GM18507 (cell line): ENCODE measurements around the gene FFAR3.
A peak's percentile ranks its signal among the peaks of the same experiment; 100 is the strongest.

Experiments used
- DNase-seq: peaks from one replicate; pipeline ENCODE4 v3.0.0; 2011; ENCODE audit warnings: low read depth; ENCODE audit not compliant: insufficient read length; ENCODE audit errors: extremely low spot score
- FAIRE-seq: peaks from 2 replicates; lab custom pipeline; 2011; peaks lifted over from hg19 to GRCh38; lab: Jason Lieb, UNC

The FFAR3 gene

DNA sequence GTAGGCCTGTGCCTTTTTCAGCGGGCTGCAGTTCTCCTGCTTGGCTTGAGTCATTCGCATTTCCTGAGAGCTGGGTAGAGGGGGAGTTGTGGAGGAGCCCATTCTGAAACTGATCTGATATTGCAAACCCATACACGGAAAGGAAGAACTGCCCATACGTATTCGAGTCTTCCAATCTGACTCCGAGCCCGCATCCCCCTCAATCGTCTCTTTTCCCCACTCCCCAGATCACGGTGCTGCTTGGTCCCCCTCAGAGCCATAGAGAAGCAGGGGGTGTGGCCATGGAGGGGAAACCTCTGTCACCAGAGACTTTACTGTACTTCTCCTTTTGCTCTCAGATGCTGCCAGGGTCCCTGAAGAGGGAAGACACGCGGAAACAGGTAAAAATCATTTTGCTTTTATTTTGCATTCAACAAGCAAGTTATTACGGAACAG is 29.4 kb upstream of the FFAR3 start, which contains the start of gene CD22:
CD22 (plus strand) TSS at position 337 of the 435 bp plus-strand sequence. CDS start 2,854 bp downstream, outside the sequence.
- DNase-seq (no peak), FAIRE-seq (peak; percentile 94)

DNA sequence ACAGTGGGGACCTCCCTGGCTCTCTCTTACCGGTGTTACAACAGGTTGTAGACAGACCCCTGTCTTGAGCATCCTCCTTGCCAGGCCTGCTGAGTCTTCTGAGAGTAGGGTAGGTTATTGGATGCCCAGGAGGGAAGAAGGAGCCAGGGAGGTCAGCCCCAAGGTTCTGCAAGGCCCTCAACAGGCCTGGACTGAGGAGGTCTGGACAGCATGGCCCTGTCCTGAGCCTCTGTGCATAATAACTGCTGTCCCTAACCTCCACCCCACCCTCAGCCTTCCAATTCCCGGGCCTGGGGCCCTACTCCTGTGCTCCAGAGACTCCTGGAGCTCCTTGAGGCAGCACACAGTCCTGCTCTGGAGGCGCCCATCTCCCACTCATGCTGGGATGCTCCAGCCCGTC is 28.9 kb upstream of the FFAR3 start:
- FAIRE-seq = no peak
- DNase-seq = no peak

DNA sequence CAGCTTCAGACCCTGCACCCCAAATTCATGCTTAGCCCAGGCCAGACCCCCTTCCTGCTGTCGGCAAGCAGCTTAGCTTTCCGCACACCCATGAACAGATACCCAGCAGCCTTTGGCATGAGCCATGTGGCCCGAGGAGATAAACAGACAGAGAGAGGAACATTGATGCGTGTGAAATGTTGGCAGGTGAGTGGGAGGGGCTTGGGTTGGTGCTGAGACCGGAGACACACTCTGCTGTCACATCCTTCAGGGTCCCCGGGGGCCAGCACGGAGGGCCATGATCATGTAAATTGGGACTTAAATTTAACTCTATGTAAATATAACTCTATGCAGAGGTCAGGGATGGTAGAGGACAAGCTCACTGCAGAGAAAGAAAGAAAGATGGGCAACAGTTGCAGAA is 27.8 kb upstream of the FFAR3 start:
- FAIRE-seq = peak; percentile 100
- DNase-seq = no peak

DNA sequence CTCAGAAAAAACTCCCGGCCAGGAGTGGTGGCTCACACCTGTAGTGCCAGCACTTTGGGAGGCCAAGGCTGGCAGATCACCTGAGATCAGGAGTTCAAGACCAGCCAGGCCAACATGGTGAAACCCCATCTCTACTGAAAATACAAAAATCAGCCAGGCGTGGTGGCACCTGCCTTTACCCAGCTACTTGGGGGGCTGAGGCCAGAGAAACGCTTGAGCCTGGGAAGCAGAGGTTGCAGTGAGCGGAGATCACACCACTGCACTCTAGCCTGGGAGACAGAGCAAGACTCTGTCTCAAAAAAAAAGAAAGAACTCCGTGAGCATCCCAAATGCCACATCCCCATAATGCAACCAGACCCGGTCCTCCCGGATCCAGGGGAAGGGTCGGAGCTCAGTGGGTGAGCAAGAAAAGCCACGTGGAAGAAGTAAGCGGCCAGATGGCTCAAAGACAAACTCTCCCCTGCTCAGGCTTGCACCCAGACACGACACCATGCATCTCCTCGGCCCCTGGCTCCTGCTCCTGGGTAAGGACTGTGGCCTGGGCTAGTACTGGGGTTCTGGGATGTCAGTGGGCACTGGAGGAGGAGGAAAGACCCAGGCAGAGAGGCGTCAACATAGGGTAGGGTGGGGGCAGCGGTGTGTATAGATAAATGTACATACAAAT is 26.6 kb upstream of the FFAR3 start:
- no peak for DNase-seq
- FAIRE-seq = peak; percentile 21

DNA sequence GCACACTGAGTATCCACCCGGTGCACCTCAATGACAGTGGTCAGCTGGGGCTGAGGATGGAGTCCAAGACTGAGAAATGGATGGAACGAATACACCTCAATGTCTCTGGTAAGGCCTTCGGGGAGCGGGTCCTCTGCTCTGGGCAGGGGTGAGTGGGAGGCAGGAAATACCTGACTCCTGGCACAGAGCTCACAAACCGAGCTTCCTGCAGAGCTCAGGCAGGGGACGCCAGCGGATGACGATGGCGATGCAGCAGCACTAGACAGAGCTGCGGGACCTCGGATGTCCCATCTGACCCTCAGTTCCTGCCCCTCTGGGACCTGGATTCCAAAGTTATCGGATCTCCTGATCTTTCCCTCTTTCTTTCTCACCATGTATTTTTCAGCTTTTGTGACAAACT is 25.4 kb upstream of the FFAR3 start:
- FAIRE-seq (peak; percentile 93), DNase-seq (no peak)

DNA sequence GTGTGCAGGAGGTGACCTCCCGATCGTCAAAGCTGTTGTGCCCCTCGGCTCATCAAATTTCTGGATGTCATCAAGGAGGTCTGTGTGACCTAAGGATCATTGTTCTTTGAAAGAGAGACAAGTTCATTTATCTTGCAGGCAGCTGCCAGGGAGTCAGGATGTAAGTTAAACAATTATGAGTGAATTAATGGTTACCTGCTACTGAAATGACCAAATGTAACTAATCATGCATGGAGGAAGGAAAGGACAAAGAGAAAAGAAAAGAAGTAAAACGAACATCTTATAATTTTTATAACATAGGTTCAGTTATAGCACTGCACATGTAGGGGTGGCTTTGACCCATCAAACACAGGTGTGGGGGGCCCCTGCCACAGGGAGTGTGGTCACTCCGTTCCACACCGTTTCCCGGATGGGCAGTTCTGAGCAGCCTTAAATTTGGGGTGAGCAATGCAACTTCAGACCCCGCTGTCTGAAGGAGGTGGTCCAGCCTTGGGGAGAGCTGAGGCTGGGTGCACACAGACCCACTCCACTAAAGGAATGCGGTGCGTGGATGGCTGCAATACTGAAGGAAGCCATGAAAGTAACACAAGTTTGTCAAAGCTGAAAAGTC is 24.0 kb upstream of the FFAR3 start:
- DNase-seq (no peak), FAIRE-seq (no peak)

DNA sequence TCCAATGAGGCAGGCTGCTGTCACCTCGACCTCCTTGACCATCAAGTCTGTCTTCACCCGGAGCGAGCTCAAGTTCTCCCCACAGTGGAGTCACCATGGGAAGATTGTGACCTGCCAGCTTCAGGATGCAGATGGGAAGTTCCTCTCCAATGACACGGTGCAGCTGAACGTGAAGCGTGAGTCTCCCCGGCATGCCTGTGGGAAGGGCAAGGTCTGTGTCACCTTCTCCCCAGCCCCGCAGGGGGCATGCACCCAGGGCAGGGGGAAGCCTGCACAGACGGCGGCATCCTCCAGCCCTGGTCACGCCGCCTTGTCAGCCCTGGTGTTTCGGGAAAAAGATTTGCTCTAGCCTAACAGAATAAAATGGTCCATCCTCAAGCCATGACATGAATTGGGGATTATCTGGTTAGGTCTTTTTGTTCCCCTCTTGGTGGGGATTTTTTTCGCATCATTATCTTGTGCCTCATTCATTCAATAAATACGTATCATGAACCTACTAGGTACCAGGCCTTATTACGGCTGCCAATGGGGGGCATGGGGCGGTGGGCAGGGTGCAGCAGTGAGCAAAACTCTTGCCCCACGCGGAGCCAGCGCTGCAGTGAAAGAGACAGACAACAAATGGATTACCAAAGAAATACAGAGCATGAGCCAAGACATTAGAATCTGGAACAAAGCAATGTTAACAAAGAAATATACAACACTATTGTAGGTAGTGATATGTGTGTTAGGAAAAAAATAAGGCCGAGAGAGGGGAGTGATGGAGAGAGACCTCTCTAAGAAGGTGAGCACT is 21.9 kb upstream of the FFAR3 start:
- peak; percentile 33 for FAIRE-seq
- DNase-seq = no peak

DNA sequence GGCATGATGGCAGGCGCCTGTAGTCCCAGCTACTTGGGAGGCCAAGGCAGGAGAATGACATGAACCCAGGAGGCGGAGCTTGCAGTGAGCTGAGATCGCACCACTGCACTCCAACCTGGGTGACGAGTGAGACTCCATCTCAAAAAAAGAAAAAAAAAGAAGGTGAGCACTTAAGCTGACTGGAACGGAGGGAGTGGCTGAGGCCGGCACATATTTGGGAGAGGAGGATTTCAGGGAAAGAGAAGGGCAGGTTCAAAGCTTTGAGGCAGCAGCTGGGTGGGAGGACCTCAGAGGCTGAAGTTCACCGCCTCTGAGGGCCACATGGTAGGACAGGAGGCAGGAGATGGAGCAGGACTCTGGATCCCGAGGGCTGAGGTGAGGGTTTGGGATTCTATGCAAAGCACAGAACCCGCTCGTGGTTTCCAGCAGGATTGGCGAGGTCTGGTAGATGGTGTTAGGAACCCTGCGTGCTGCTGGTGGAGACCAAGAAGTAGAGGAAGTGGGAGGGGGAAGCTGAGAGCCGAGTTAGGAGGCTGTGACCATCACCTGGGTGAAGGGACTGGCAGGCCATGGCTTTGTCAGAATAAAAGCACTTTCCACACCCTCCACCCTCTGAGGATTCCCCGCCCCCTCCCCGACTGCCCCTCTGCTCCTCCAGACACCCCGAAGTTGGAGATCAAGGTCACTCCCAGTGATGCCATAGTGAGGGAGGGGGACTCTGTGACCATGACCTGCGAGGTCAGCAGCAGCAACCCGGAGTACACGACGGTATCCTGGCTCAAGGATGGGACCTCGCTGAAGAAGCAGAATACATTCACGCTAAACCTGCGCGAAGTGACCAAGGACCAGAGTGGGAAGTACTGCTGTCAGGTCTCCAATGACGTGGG is 20.9 kb upstream of the FFAR3 start:
- peak; percentile 58 for FAIRE-seq
- no peak for DNase-seq

DNA sequence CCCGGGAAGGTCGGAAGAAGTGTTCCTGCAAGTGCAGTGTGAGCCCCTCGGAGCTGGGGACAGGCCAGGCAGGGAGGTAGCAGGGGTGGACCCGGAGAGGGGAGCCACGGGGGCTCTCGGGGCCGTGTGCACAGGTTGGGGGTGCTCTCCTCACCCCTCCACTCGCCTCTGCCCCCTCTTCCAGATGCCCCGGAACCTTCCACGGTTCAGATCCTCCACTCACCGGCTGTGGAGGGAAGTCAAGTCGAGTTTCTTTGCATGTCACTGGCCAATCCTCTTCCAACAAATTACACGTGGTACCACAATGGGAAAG is 20.3 kb upstream of the FFAR3 start:
- no peak for FAIRE-seq
- no peak for DNase-seq

DNA sequence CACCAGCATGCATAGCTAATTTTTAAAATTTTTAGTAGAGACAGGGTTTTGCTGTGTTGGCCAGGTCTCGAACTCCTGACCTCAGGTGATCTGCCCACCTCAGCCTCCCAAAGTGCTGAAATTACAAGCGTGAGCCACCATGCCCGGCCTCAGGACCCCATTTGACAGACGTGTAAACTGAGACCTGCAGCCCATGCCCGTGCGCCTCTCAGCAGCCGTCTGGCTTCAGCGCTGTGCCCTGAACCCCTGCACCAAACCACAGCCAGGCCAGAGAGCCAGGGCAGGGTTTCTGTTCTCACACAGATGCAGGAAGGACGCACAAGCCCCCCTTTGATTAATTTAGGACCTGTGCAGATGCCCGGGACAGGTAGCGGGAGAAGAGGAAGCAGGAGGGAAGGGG is 17.8 kb upstream of the FFAR3 start:
- FAIRE-seq (no peak), DNase-seq (no peak)

DNA sequence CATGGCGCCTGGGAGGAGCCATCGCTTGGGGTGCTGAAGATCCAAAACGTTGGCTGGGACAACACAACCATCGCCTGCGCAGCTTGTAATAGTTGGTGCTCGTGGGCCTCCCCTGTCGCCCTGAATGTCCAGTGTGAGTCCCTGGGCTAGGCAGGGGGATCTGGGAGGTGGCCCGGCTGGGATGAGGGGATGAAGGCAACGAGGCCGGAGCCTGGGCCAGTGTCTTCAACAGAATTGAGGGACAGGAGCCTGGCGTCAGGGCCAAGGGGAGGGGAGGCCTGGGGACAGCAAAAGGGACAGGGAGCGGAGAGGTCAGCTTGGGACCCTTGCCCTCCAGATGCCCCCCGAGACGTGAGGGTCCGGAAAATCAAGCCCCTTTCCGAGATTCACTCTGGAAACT is 17.3 kb upstream of the FFAR3 start:
- DNase-seq (no peak), FAIRE-seq (no peak)

DNA sequence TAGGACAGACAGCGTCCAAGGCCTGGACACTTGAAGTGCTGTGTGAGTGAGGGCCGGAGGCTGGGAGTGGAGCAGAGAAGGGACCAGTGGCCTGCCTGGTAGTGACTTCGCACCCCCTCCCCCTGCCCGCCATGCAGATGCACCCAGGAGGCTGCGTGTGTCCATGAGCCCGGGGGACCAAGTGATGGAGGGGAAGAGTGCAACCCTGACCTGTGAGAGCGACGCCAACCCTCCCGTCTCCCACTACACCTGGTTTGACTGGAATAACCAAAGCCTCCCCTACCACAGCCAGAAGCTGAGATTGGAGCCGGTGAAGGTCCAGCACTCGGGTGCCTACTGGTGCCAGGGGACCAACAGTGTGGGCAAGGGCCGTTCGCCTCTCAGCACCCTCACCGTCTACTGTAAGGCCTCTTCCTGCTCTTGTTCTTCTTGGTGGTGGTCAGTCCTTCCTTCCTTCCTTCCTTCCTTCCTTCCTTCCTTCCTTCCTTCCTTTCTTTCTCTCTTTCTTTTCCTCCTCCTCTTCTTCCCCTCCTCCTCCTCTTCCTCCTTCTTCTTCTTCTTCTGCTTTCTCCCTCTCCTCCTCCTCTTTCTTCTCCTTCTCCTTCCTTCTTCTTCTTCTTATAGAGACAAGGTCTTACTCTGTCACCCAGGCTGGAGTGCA is 16.6 kb upstream of the FFAR3 start:
- FAIRE-seq (no peak), DNase-seq (no peak)

DNA sequence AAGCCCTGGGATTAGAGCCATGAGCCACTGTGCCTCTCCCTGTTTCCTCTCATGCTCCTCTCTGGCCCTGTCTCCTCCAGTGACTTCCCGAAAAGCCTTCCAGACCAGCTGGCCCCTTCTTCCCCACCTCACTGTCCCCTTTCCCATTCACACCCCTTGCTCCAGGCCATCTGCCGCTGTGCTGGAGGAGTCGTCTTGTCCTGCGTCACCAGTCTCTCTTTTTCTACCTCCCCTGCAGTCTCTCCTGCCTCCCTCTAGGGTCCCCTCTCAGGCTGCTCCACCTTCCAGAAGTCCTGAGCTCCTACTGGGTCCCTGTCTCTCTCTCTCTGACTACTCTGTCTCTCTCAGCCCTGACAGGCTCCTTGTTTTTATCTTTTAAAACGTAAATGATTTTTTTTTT is 15.8 kb upstream of the FFAR3 start:
- FAIRE-seq = no peak
- no peak for DNase-seq

DNA sequence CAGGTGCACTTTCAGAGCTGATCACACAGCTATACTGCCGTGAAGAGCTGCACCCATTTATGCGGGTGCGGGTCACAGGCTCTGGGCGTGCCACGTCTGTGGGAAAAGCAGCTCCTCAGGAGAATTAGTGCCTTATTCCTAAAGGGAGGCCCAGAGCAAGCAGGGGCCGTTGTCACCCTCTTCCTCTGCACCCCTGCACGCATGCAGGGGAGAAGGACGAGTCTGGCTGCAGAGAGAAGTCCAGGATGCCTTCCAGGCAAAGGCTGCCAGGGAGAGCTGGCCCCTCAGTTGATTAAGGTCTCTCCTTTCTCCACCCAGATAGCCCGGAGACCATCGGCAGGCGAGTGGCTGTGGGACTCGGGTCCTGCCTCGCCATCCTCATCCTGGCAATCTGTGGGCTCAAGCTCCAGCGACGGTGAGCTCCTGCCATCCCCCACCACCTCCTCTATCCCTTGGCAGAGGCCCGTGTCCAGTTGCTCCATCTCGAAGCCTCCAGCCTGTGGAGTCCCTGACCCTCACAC is 13.7 kb upstream of the FFAR3 start:
- FAIRE-seq (no peak), DNase-seq (no peak)

DNA sequence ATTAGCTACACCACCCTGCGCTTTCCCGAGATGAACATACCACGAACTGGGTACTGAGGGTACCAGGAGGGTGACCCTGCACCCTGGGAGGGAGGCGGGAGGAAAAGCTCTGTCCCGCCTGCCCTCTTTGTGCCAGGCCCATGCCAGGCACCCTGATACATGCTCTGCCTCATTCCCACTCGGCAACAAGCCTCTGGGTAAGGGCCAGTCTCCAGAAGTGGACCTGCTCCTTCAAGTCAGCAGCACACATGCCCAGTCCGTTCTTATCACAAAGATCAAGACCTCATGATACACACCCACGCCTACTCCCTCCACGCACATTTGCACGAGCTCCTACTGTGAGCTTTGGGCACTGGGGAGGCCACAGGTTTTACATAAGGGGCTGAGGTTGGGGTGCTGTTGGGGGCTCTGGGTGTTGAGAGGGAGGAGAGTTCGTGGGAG is 12.6 kb upstream of the FFAR3 start:
- FAIRE-seq = no peak
- no peak for DNase-seq

DNA sequence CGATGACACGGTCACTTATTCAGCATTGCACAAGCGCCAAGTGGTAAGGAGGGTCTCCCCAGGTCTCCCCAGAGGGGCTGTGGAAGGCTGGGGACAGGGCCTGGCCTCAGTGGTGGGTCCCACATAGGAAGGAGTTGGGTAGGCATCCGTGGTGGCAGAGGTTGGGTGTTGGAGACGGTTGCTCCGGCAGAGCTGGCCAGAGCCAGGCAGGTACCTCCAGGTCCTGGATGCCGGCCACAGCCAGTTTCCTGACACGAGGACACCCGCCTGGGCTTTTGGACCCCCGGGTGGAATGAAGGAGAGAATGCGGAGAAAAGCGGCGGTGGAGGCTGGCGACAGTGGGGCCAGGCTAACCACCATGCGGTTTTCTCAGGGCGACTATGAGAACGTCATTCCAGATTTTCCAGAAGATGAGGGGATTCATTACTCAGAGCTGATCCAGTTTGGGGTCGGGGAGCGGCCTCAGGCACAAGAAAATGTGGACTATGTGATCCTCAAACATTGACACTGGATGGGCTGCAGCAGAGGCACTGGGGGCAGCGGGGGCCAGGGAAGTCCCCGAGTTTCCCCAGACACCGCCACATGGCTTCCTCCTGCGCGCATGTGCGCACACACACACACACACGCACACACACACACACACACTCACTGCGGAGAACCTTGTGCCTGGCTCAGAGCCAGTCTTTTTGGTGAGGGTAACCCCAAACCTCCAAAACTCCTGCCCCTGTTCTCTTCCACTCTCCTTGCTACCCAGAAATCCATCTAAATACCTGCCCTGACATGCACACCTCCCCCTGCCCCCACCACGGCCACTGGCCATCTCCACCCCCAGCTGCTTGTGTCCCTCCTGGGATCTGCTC is 11.8 kb upstream of the FFAR3 start:
- FAIRE-seq = peak; percentile 88

DNA sequence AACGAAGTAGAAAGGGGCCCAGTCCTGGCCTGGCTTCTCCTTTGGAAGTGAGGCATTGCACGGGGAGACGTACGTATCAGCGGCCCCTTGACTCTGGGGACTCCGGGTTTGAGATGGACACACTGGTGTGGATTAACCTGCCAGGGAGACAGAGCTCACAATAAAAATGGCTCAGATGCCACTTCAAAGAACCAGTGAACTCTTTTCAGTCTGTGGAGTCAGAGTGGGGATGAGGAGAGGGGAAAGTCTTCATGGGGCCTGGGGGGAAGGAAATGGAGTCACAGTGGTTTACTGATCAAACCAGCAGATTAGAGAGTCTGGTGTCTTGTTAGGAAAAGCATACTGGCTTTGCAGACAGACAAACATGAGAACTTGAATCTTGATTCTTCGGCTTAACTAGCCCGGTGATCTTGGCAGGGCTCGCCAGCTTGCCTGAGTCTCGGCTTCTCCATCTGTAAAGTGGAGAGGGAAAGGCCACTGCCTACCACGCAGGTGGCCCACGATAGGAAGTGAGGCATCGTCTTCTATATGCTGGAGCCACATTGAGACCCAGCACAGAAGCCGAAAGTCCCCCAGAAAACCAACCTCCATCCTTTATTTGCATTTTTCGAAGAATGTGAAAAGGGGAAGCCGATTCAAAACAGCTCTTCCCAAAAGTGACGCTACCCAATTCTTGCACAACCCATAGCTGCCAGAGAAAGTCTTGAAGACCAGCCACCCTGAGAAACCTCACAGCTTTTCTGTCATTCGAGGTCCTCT is 10.9 kb upstream of the FFAR3 start, which contains the start of gene FFAR1:
FFAR1 (plus strand) TSS at position 732 of the 759 bp plus-strand sequence. CDS start 3,650 bp downstream, outside the sequence.
- peak; percentile 95 for FAIRE-seq
- DNase-seq = no peak

More for the DNA sequence above, 11.8 kb upstream of the FFAR3 start:
- DNase-seq = no peak
